NCI-H2196 (cell line): ENCODE results near the gene ANXA4.
A peak's percentile ranks its signal among the peaks of the same experiment; 100 is the strongest.

ENCODE experiments used
- DNase-seq: peaks from one replicate; lab custom pipeline; 2025; ENCODE audit not compliant: unreplicated experiment; lab: John Stamatoyannopoulos, UW

ANXA4 gene

DNA sequence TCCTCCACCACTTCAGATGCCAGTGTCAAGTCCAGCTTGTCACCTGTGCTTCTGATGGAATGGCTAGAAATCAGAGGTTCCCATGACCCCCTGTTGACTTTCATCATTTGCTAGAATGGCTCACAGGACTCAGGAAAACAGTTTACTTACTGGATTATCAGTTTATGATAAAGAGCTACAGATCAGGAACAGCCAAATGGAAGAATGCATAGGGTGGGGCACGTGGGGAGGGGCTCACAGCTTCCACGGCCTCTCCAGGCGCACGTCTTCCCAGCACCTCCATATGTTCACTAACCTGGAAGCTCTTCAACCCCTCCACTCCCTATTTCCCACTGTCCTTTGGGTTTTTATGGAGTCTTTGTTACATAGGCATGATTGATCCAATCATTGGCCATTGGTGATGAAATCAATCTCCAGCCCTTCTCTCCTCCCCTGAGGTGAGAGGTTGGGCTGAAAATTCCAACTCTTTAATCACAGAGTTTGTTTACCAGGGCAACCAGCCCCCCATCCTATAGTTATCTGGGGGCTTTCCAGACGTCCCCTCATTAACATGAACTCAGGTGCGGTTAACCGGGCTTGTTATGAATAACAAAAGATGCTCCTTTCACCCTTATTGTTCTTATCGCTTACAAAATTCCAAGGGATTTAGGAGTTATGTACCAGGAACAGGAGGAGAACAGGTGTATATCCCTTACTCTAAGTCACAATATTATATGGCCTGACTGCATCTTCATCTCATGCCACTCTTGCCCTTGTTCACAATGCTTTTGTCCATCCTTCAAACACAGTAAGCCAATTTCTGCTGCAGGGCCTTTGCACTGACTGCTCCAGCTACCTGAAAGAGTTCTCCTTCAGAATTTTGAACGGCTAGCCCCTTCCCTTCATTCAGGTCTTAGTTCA is 35.2 kb downstream of the ANXA4 start:
- no peak for DNase-seq

DNA sequence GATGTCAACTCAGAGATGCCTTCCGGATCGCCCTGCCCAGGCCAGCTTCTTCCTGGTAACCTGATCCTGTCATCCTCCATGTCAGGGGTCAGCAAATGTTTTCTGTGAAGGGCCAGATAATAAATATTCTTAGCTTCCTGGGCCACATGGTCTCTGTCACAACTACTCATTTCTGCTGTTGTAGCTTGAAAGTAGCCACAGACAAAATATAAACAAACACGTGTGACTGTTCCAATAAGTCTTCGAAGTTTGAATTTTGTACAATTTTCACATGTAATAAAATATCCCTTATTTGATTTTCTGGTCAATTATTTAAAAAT is 35.8 kb downstream of the ANXA4 start:
- no peak for DNase-seq

- DNase-seq, result no peak
These were observed 37.5 kb downstream of the ANXA4 start for GRCh38 chr2:69779258-69780001.

DNA sequence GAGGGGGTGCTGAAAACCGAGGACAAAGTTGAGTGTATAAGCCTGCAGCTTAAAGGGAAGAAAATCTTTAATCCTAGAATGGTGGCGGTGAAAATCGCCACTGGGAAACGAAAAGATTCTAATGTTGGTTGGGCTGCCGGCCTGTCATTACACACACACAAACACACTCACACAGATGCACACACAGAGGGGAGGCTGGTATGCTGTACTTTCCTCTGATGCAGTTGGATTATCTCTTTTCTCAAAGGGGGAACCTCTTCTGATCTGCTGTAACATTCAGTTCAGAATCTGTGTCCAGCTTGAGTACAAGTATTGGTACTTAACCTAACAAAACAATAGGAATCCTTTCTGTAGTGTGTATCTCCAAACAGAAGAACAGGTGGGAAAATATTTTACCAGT is 39.0 kb downstream of the ANXA4 start:
- DNase-seq, result no peak

- DNase-seq, result peak; percentile 23
These were observed 39.7 kb downstream of the ANXA4 start for GRCh38 chr2:69781321-69782248.

GRCh38 chr2:69784228-69784627 is 42.3 kb downstream of the ANXA4 start:
- no peak for DNase-seq

GRCh38 chr2:69785358-69785757 is 43.4 kb downstream of the ANXA4 start:
- no peak for DNase-seq

DNA sequence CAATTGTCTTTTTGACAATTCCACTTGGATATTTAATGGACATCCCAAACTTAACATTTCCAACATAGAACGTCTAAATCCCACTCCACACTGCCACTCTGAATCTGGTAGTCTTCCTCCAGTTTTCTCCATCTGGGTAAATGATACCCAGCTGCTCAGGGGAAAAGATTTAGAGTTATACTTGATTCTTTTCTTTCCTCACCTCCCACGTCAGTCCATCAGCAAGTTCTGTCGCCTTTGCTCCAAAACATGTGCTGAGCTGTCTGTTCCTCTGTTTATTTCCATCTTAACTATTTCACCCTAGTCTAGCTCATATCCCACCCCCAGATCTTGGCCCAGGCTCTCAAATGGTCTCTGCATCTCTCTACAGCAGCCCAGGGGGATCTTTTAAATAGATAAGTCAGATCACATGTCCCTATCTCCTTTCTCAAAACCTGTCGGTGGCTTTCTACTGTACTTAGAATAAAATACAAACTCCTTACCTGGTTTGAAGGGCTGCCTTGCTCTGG is 44.2 kb downstream of the ANXA4 start:
- no peak for DNase-seq

GRCh38 chr2:69789175-69789721 is 47.3 kb downstream of the ANXA4 start:
- DNase-seq, result no peak

GRCh38 chr2:69789772-69790600 is 48.1 kb downstream of the ANXA4 start:
- DNase-seq, result no peak

GRCh38 chr2:69790601-69790959 is 48.6 kb downstream of the ANXA4 start:
- no peak for DNase-seq

- DNase-seq, result no peak
These were observed 49.1 kb downstream of the ANXA4 start for GRCh38 chr2:69791045-69791444.

GRCh38 chr2:69796174-69796573 is 54.2 kb downstream of the ANXA4 start:
- no peak for DNase-seq

DNA sequence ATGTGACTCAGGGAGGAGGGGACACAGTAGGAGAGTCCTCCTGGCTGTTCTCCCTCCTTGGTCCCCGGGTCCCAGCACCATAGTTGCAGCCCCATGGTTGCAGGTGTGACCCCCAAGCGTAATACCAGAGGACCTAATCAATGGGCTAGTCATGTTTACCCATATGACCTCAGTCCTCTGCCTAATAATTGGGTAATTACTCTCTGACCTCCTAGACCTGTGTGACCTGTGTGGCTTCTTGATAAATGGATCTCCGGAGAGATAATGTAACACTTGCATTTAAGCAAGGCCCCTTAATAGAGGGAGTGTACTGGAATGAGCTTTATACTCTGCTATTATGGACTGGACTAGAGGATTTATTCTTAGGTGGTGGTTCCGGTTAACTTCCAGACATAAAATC is 55.3 kb downstream of the ANXA4 start:
- no peak for DNase-seq

GRCh38 chr2:69797836-69798289 is 55.9 kb downstream of the ANXA4 start:
- no peak for DNase-seq

DNA sequence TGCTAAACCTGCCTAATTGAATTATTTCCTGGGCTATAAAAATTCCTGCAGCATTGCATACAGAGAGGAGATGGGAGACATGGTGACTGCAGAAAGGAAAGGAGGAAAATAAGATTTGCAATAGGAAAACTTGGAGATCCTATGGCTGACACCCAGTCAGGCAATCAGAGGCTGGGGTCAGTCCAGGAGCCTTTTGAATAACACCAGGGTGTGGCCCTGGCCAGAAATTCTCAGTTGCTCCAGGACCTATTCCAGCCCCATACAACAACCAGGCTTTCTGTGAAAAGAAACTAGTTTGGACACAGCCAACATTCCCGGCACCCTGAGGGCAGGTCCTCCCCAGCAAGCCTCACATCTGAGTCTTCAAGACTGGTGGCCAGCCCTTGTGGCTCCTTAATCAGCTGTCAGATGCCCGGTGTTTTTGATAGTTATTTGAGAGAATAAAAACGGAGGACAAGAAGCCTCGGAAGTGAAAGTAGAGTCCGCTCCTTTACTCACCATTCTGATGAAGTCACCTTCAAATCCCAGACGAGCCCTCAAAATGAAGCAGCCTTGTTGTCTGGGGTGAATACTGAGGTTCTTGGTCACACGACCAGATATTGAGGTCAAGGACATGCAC is 56.5 kb downstream of the ANXA4 start:
- no peak for DNase-seq

- DNase-seq, result no peak
These were observed 57.1 kb downstream of the ANXA4 start for GRCh38 chr2:69798909-69799526.

- no peak for DNase-seq
These were observed 59.9 kb downstream of the ANXA4 start for GRCh38 chr2:69801745-69802290.
